Left ventricle myocardium inferior (tissue), 1 donor: ENCODE data around the gene NOXO1. TPM values are rescaled to one million over a fixed set of nuclear protein-coding genes. Genes with fewer than 3 reads are reported as not detected.

Experiments
- DNase-seq: peaks from one replicate; pipeline ENCODE4 v3.0.0-alpha.2; 2020
- H3K27ac ChIP-seq: fragments of 200-600 bp; replicated peaks from 2 replicates; pipeline ENCODE4 v1.8.0; 2021
- H3K27me3 ChIP-seq: fragments of 200-600 bp; 2 replicates; pipeline ENCODE4 v1.8.0; 2021; ENCODE audit warnings: low read depth
- H3K36me3 ChIP-seq: fragments of 200-600 bp; 2 replicates; pipeline ENCODE4 v1.8.0; 2021
- H3K4me1 ChIP-seq: fragments of 200-600 bp; 2 replicates; pipeline ENCODE4 v1.8.0; 2021
- H3K4me3 ChIP-seq: fragments of 200-600 bp; 2 replicates; pipeline ENCODE4 v1.8.0; 2021; ENCODE audit warnings: mild to moderate bottlenecking, moderate library complexity
- H3K9me3 ChIP-seq: fragments of 200-600 bp; replicated peaks from 2 replicates; pipeline ENCODE4 v1.8.0; 2021
- CTCF ChIP-seq: fragments of 200-600 bp; IDR thresholded peaks from 2 replicates; pipeline ENCODE4 v1.8.0; 2021; ENCODE audit warnings: antibody characterized with exemption, mild to moderate bottlenecking, borderline replicate concordance
- intact Hi-C: fragments of 100-400 bp; cut with micrococcal nuclease; formaldehyde crosslinking; loops from one replicate; pipeline ENCODE4 v1.11.0; 2022
- total RNA-seq: library from RNA; stranded (reverse); fragmentation: NEBNext Ultra II Directional; extraction: Animal tissue kit (Norgen Biotek cat#: 25700); gene quantifications from one replicate; pipeline ENCODE4 v1.2.1, GENCODE V29; 2021
- donor health status: DM: no; HTN: yes; CAD: no; lungs with severe emphysema.

Gene NOXO1
- total RNA-seq, 1 donor from 2014 or later, result not detected

- peaks cover 43% of the 10 kb centered on the region for H3K4me1 ChIP-seq
- peaks cover 58% of the 10 kb centered on the region for H3K27me3 ChIP-seq
- H3K27ac ChIP-seq, result no peak overlapping the region
- H3K9me3 ChIP-seq, result no peaks in the 10 kb centered on the region
- no peak for DNase-seq
- intact Hi-C loops, result no loop called here
- peaks cover 21% of the 10 kb centered on the region for H3K36me3 ChIP-seq
- H3K4me3 ChIP-seq, result peak overlapping the region; percentile 88
- TF ChIP-seq CTCF, result no peak
Observed at GRCh38 chr16:1985466-1986150, 4.3 kb upstream of the NOXO1 start.

DNA sequence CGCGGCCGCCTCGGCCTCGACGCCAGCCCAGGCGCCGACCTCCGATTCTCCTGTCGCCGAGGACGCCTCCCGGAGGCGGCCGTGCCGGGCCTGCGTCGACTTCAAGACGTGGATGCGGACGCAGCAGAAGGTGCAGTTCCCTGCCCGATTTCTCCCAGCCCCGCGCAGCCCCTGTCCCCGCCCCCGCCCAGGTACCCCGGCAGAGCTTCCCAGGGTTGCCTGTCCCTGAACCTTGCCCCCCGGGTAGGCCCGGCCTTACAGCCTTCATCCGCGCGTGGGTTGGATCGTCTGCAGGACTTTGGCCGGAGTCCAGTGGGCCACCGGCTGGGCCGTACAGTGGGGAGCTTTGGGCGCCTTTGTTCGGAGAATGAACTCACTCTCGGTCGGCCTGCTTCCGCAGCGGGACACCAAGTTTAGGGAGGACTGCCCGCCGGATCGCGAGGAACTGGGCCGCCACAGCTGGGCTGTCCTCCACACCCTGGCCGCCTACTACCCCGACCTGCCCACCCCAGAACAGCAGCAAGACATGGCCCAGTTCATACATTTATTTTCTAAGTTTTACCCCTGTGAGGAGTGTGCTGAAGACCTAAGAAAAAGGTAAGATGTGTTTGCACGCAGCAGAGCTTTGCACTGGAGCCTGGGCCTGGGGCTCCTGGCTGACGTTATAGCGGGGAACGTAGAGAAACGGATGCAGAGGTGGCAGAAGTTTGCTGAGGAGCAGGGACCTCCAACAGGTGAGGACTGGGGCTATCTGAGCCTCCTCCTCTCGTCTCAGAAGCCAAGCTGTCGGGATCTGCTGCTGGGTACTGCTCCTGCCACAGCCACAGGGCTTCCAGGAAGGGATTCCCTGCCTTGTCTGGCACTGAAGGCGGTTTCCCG, 3.3 kb upstream of the NOXO1 start:
- H3K9me3 ChIP-seq, result no peaks in the 10 kb centered on the region
- H3K4me1 ChIP-seq, result peaks cover 45% of the 10 kb centered on the region
- peaks cover 21% of the 10 kb centered on the region for H3K36me3 ChIP-seq
- DNase-seq, result no peak
- TF ChIP-seq CTCF, result no peak
- peaks cover 58% of the 10 kb centered on the region for H3K27me3 ChIP-seq
- H3K4me3 ChIP-seq, result peak overlapping the region; percentile 88
- H3K27ac ChIP-seq, result peak overlapping the region; percentile 88
- intact Hi-C loops, result no loop called here

GRCh38 chr16:1983544-1984346, 2.5 kb upstream of the NOXO1 start, which contains the start of gene GFER:
Gene GFER, plus strand, starts transcription at chr16:1984193. Its CDS starts 26 bp downstream, at chr16:1984219.
- peak; percentile 92 for DNase-seq
- H3K36me3 ChIP-seq, result peaks cover 26% of the 10 kb centered on the region
- peak within 1 kb of the TSS; percentile 88 for H3K27ac ChIP-seq
- TF ChIP-seq CTCF, result peak; percentile 60
- H3K27me3 ChIP-seq, result peaks cover 58% of the 10 kb centered on the region
- intact Hi-C loops, result no loop called here
- no peaks in the 10 kb centered on the region for H3K9me3 ChIP-seq
- peaks cover 49% of the 10 kb centered on the region for H3K4me1 ChIP-seq
- peak within 1 kb of the TSS; percentile 88 for H3K4me3 ChIP-seq

- DNase-seq, result no peak
- peaks cover 59% of the 10 kb centered on the region for H3K27me3 ChIP-seq
- H3K4me3 ChIP-seq, result peak overlapping the region; percentile 88
- H3K4me1 ChIP-seq, result peaks cover 50% of the 10 kb centered on the region
- peaks cover 33% of the 10 kb centered on the region for H3K36me3 ChIP-seq
- intact Hi-C loops, result no loop called here
- H3K9me3 ChIP-seq, result no peaks in the 10 kb centered on the region
- TF ChIP-seq CTCF, result no peak
- peak overlapping the region; percentile 88 for H3K27ac ChIP-seq
Observed at GRCh38 chr16:1982991-1983543, 1.8 kb upstream of the NOXO1 start.

DNA sequence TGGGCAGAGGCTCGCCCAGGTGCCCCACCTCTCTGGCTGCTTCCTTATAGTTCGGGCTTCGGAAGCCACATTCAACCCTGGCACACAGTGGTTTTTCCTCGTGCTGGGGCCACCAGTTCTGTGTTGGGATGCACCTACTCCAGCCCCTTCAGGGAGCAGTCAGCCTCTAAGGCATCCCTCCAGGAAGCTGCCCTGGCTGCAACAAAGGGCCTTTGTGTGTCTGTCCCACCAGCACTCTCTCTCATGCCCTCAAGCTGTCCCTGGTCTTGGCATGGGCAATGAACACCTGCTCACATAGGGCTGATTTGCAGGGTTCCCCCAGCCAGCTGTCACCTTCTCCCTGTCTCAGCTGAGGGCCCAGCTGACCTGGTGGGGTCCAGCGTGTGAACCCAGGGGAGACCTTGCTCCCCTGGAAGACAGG, 754 bp upstream of the NOXO1 start:
- intact Hi-C loops, result no loop called here
- H3K27ac ChIP-seq, result no peak overlapping the region
- H3K9me3 ChIP-seq, result no peaks in the 10 kb centered on the region
- H3K4me3 ChIP-seq, result no peak overlapping the region
- TF ChIP-seq CTCF, result no peak
- peaks cover 62% of the 10 kb centered on the region for H3K27me3 ChIP-seq
- peaks cover 50% of the 10 kb centered on the region for H3K4me1 ChIP-seq
- DNase-seq, result no peak
- H3K36me3 ChIP-seq, result peaks cover 40% of the 10 kb centered on the region
